ENCODE data around the gene AIP.
"Not testable (repeated sequence)": the region's sequence is repeated elsewhere in the genome, so short reads cannot be mapped to it uniquely, and the experiment has no call there.

The AIP gene

DNA sequence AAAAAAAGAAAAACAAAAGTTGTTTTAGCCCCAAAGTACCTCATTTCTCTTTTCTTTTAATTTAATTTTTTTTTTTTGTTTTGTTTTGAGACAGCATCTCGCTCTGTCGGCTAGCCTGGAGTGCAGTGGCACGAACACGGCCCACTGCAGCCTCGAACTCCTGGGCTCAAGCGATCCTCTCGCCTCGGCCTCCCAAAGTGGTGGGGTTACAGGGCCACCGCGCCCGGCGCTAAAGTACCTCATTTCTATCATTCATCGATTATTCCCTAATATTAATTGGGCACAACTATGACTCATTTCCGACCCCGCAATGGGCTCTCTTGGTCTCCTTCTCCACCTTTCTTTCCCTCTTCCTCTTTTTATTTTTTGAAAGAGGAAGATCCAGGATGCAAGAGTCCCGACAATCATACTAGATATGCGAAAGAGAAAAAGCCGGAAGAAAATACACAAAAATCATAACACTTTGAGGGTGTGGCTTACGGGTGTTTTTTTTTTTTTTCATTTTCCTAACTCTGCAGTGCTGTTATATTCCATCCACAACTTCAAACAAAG is 475 bp upstream of the AIP start:
- Histone ChIP-seq H3K9ac (ENCODE audit: low read depth, low read length) (no peak overlapping the region), H3K36me3 (ENCODE audit: control insufficient read depth, insufficient read depth, low read length) (peaks cover 5% of the 10 kb centered on the region), H3K4me1 (ENCODE audit: control insufficient read depth, insufficient read depth, low read length) (no peaks in the 10 kb centered on the region), H3K4me3 (ENCODE audit: low read depth, low read length) (peak overlapping the region; percentile 88), H3K27me3 (ENCODE audit: control insufficient read depth, insufficient read depth, low read length) (peaks cover 6% of the 10 kb centered on the region), H3K9me3 (ENCODE audit: control insufficient read depth, insufficient read depth, low read length) (no peaks in the 10 kb centered on the region)

- Histone ChIP-seq H3K27me3 (ENCODE audit: control insufficient read depth, insufficient read depth, low read length) (peaks cover 6% of the 10 kb centered on the region), H3K4me1 (ENCODE audit: control insufficient read depth, insufficient read depth, low read length) (no peaks in the 10 kb centered on the region), H3K9ac (ENCODE audit: low read depth, low read length) (no peak overlapping the region), H3K9me3 (ENCODE audit: control insufficient read depth, insufficient read depth, low read length) (no peaks in the 10 kb centered on the region), H3K36me3 (ENCODE audit: control insufficient read depth, insufficient read depth, low read length) (peaks cover 5% of the 10 kb centered on the region), H3K4me3 (ENCODE audit: low read depth, low read length) (peak overlapping the region; percentile 88)
Measured at GRCh38 chr11:67483831-67484665, 1.2 kb downstream of the AIP start.

DNA sequence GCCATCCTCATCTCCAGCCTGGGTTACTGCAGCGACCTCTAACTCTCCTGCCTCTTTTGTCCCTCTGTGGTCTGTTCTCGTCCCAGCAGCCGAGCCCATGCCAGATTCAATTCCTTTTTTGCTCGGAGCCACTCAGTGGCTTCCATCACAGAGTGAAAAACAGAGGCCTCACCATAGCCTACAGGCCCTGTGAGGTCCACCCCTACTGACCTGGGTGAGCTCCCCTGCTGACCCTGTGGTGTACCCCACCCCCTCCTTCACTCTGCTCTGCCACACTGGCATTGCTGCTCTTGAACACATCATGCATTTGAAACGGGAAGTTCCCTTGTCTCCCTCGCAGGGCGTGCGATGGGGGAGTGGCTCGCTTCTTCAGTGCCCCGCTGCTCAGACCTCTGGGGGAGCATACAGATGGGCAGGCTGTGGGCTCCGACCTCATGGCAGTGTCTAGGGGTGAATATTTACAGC is 2.1 kb downstream of the AIP start:
- Histone ChIP-seq H3K4me3 (ENCODE audit: low read depth, low read length) (no peak overlapping the region), H3K27me3 (ENCODE audit: control insufficient read depth, insufficient read depth, low read length) (peaks cover 6% of the 10 kb centered on the region), H3K4me1 (ENCODE audit: control insufficient read depth, insufficient read depth, low read length) (no peaks in the 10 kb centered on the region), H3K9ac (ENCODE audit: low read depth, low read length) (no peak overlapping the region), H3K36me3 (ENCODE audit: control insufficient read depth, insufficient read depth, low read length) (peaks cover 6% of the 10 kb centered on the region), H3K9me3 (ENCODE audit: control insufficient read depth, insufficient read depth, low read length) (no peaks in the 10 kb centered on the region)

DNA sequence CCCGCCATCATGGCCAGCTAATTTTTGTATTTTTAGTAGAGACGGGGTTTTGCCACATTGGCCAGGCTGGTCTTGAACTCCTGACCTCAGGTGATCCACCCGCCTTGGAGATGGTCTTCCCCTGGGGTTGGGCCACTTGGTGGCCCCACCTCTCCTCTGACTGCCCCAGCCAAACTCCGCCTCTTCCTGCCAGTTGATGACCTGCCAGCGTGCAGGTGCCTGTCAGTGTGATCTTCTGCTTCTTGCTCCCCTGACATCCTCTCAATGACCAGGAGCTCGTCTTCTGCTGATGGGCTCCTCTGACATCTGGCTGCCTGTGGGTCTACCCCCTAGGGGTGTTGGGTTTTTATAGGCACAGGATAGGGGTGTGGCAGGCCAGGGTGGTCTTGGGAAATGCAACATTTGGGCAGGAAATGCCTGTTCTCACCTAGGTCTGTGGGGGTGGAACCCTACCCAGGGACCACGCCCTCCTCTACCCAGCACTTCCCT is 3.1 kb downstream of the AIP start:
- H3K27me3 ChIP-seq (ENCODE audit: control insufficient read depth, insufficient read depth, low read length); H3K36me3 ChIP-seq (ENCODE audit: control insufficient read depth, insufficient read depth, low read length); H3K4me3 ChIP-seq (ENCODE audit: low read depth, low read length); H3K9me3 ChIP-seq (ENCODE audit: control insufficient read depth, insufficient read depth, low read length); H3K4me1 ChIP-seq (ENCODE audit: control insufficient read depth, insufficient read depth, low read length); H3K9ac ChIP-seq (ENCODE audit: low read depth, low read length): not testable (repeated sequence)

GRCh38 chr11:67486481-67487195 is 3.8 kb downstream of the AIP start:
- H3K4me1 ChIP-seq (ENCODE audit: control insufficient read depth, insufficient read depth, low read length), result no peaks in the 10 kb centered on the region
- H3K9ac ChIP-seq (ENCODE audit: low read depth, low read length), result no peak overlapping the region
- H3K36me3 ChIP-seq (ENCODE audit: control insufficient read depth, insufficient read depth, low read length), result peaks cover 12% of the 10 kb centered on the region
- H3K4me3 ChIP-seq (ENCODE audit: low read depth, low read length), result no peak overlapping the region
- H3K9me3 ChIP-seq (ENCODE audit: control insufficient read depth, insufficient read depth, low read length), result no peaks in the 10 kb centered on the region
- peaks cover 6% of the 10 kb centered on the region for H3K27me3 ChIP-seq (ENCODE audit: control insufficient read depth, insufficient read depth, low read length)

DNA sequence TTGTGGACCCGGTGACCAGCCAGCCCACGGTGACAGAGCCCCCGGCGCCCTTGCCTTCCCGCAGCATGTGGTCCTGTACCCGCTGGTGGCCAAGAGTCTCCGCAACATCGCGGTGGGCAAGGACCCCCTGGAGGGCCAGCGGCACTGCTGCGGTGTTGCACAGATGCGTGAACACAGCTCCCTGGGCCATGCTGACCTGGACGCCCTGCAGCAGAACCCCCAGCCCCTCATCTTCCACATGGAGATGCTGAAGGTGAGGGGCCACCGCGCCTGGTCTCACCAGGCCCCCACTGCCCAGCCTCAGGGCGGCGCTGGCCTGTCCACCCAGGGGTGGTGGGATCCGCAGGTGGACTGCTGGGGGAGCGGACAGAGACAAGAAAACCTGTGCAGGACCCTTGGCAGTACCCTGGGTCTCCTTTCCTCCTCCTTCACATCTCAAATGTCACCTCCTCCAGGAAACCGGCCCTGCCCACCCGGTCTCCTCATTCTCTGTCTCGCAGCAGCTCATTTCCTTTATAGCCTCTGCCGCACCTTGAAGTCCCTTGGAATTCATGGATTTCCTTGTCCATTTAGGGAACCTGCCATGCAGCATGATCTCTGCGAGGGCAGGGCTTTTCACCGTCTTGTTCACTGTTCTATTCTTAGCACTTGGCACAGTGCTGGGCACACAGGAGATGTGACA is 6.5 kb downstream of the AIP start:
- peaks cover 28% of the 10 kb centered on the region for H3K36me3 ChIP-seq (ENCODE audit: control insufficient read depth, insufficient read depth, low read length)

GRCh38 chr11:67489885-67490726 is 7.3 kb downstream of the AIP start:
- H3K36me3 ChIP-seq (ENCODE audit: control insufficient read depth, insufficient read depth, low read length), result peaks cover 26% of the 10 kb centered on the region
- H3K4me3 ChIP-seq (ENCODE audit: low read depth, low read length), result no peak overlapping the region
- H3K9ac ChIP-seq (ENCODE audit: low read depth, low read length), result no peak overlapping the region
- H3K27me3 ChIP-seq (ENCODE audit: control insufficient read depth, insufficient read depth, low read length), result no peaks in the 10 kb centered on the region
- no peaks in the 10 kb centered on the region for H3K9me3 ChIP-seq (ENCODE audit: control insufficient read depth, insufficient read depth, low read length)
- H3K4me1 ChIP-seq (ENCODE audit: control insufficient read depth, insufficient read depth, low read length), result no peaks in the 10 kb centered on the region

More for the DNA sequence above, 6.5 kb downstream of the AIP start:
- Histone ChIP-seq H3K4me3 (ENCODE audit: low read depth, low read length) (no peak overlapping the region), H3K9me3 (ENCODE audit: control insufficient read depth, insufficient read depth, low read length) (no peaks in the 10 kb centered on the region), H3K4me1 (ENCODE audit: control insufficient read depth, insufficient read depth, low read length) (no peaks in the 10 kb centered on the region), H3K27me3 (ENCODE audit: control insufficient read depth, insufficient read depth, low read length) (no peaks in the 10 kb centered on the region), H3K9ac (ENCODE audit: low read depth, low read length) (no peak overlapping the region)

- Histone ChIP-seq H3K27me3 (ENCODE audit: control insufficient read depth, insufficient read depth, low read length) (no peaks in the 10 kb centered on the region), H3K9me3 (ENCODE audit: control insufficient read depth, insufficient read depth, low read length) (no peaks in the 10 kb centered on the region), H3K36me3 (ENCODE audit: control insufficient read depth, insufficient read depth, low read length) (peaks cover 27% of the 10 kb centered on the region), H3K4me1 (ENCODE audit: control insufficient read depth, insufficient read depth, low read length) (no peaks in the 10 kb centered on the region), H3K4me3 (ENCODE audit: low read depth, low read length) (no peak overlapping the region), H3K9ac (ENCODE audit: low read depth, low read length) (no peak overlapping the region)
Measured at GRCh38 chr11:67490727-67491065, 7.9 kb downstream of the AIP start.

DNA sequence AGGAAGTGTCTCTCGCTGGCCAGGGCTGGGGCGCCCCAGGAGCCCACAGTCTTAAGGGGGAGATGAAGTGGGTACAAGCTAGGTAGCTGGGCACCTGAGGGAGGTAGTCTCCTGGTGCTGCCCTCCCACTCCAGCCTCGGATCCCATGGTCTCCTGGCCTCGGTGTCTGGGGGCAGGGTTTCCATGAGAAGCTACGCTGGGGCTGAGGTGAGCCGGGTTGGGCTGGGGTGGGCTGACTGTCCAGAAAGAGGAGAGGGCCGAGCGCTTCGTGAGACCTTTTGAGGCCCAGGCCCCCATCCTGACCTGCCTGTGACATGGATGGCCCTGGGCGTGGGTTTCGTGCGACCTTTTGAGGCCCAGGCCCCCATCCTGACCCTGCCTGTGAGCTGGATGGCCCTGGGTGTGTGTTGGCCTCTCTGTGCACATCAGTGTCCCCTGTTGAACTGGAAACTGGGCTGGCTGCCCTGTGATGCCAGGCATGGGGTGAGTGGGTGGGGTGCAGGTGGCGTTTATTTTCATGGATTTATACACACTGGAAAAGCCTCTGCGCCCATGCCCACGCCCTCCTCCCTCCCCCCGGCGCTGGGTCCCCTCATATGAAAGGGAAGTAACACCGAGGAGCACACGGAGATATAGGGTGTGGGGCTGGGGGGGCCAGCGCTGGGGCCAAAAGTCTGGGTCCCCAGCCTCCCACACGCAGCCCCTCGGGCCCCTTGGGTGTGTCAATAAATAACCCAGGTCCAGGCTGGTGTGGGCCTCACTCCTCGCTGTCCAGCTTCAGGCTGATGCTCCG is 8.6 kb downstream of the AIP start:
- Histone ChIP-seq H3K9ac (ENCODE audit: low read depth, low read length) (no peak overlapping the region), H3K4me1 (ENCODE audit: control insufficient read depth, insufficient read depth, low read length) (no peaks in the 10 kb centered on the region), H3K4me3 (ENCODE audit: low read depth, low read length) (no peak overlapping the region), H3K36me3 (ENCODE audit: control insufficient read depth, insufficient read depth, low read length) (peaks cover 31% of the 10 kb centered on the region), H3K9me3 (ENCODE audit: control insufficient read depth, insufficient read depth, low read length) (no peaks in the 10 kb centered on the region), H3K27me3 (ENCODE audit: control insufficient read depth, insufficient read depth, low read length) (no peaks in the 10 kb centered on the region)

DNA sequence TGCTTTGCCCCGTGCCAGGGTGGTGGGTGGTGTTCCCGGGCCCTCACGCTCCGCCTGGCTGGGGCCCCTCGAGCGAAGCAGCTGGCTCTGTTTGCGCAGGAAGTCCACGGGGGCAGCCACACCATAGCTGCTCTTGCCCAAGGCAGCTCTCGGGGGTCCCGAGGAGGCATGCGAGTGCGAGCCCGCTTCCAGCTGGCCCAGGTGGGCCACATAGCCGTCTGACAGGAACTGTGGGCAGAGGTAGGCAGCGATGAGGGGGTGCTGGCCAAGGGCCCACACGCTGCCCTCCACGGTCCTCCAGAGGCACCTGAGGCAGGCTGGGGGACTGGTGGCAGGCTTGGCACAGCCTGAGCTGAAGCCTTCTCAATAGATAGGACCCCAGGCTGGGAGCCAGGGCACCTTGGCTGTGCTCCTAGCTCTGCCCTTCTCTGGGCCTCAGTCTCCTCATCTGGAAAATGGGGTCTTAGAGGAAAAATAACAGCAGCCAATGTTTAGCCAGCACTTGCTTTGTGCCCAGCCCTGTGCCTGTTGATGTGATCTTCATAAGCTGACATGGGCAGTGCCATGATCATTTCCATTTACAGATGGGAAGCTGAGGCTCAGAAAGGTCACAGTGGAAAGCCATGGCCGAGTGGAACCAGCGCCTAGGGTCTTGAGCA is 9.4 kb downstream of the AIP start:
- no peaks in the 10 kb centered on the region for H3K27me3 ChIP-seq (ENCODE audit: control insufficient read depth, insufficient read depth, low read length)
- H3K4me3 ChIP-seq (ENCODE audit: low read depth, low read length), result no peak overlapping the region
- no peaks in the 10 kb centered on the region for H3K9me3 ChIP-seq (ENCODE audit: control insufficient read depth, insufficient read depth, low read length)
- no peaks in the 10 kb centered on the region for H3K4me1 ChIP-seq (ENCODE audit: control insufficient read depth, insufficient read depth, low read length)
- no peak overlapping the region for H3K9ac ChIP-seq (ENCODE audit: low read depth, low read length)
- H3K36me3 ChIP-seq (ENCODE audit: control insufficient read depth, insufficient read depth, low read length), result peaks cover 33% of the 10 kb centered on the region

Data from iPS-15b (cell line).